Breast epithelium (tissue), 3 donors: ENCODE measurements around the gene PEX26.

Experiments used
- CTCF ChIP-seq, 3 donors: fragments of 450-650 bp; IDR thresholded peaks; one replicate each; pipeline ENCODE4 v1.5.1; 2016 to 2017; ENCODE audit warnings: antibody characterized with exemption in 3 of 3, mild to moderate bottlenecking in 3 of 3, moderate library complexity in 3 of 3
- POLR2A ChIP-seq: fragments of 450-650 bp; IDR thresholded peaks from one replicate; pipeline ENCODE4 v1.6.1; 2016; ENCODE audit warnings: antibody characterized with exemption, mild to moderate bottlenecking, moderate library complexity
- POLR2AphosphoS5 ChIP-seq, 3 donors: sonication (generic); formaldehyde crosslinking; IDR thresholded peaks; one replicate each; pipeline ENCODE4 v1.6.1; 2017; ENCODE audit warnings: antibody characterized with exemption in 3 of 3

- TF ChIP-seq CTCF (IDR thresholded peaks at IDR 0.05) (no peak), POLR2A (no peak), POLR2AphosphoS5 (IDR thresholded peaks at IDR 0.05) (no peak)
Measured at GRCh38 chr22:18034076-18034475, 43.7 kb upstream of the PEX26 start.
